Activated CD8-positive, alpha-beta memory T cell treated with anti-CD3 and anti-CD28 coated beads for 1 hour (primary cell): ENCODE data around the gene B4GALNT4.
"Not testable (repeated sequence)": the region's sequence is repeated elsewhere in the genome, so short reads cannot be mapped to it uniquely, and the experiment has no call there.

Source experiments
- DNase-seq, 2 donors: peaks; one replicate each; pipeline ENCODE4 v3.0.0-alpha.2; 2020; ENCODE audit warnings: low read depth in 1 of 2; ENCODE audit errors: extremely low read depth in 1 of 2

The B4GALNT4 gene

GRCh38 chr11:358129-358800 lies 11.0 kb upstream of the B4GALNT4 start:
- no peak for DNase-seq

- no peak for DNase-seq
Measured at GRCh38 chr11:359181-359714, 10.1 kb upstream of the B4GALNT4 start.

- no peak for DNase-seq
Measured at GRCh38 chr11:360326-361280, 8.7 kb upstream of the B4GALNT4 start.

- DNase-seq: no peak
Measured at GRCh38 chr11:362642-363442, 6.5 kb upstream of the B4GALNT4 start.

GRCh38 chr11:363443-363805 lies 5.9 kb upstream of the B4GALNT4 start:
- not testable (repeated sequence) for DNase-seq

- DNase-seq: peak; percentile 32 to 47
Measured at GRCh38 chr11:363948-364761, 5.1 kb upstream of the B4GALNT4 start.

- DNase-seq: no peak
Measured at GRCh38 chr11:364991-365725, 4.1 kb upstream of the B4GALNT4 start.

- no peak for DNase-seq
Measured at GRCh38 chr11:365831-366230, 3.5 kb upstream of the B4GALNT4 start.

GRCh38 chr11:367956-368413 lies 1.3 kb upstream of the B4GALNT4 start:
- DNase-seq: no peak

- DNase-seq: no peak
Measured at GRCh38 chr11:368414-369335, 624 bp upstream of the B4GALNT4 start.

- no peak for DNase-seq
Measured at GRCh38 chr11:370070-370941, 1.0 kb downstream of the B4GALNT4 start.

GRCh38 chr11:371051-371450 lies 1.8 kb downstream of the B4GALNT4 start:
- DNase-seq: no peak

GRCh38 chr11:371716-372590 lies 2.7 kb downstream of the B4GALNT4 start:
- no peak for DNase-seq

GRCh38 chr11:372809-373715 lies 3.8 kb downstream of the B4GALNT4 start:
- DNase-seq: no peak
